SH-SY5Y (cell line): ENCODE measurements around the gene DNAJC1.

Source experiments
- GATA2 ChIP-seq: IDR thresholded peaks from 2 replicates; pipeline ENCODE4 v1.6.1; 2011; ENCODE audit warnings: mild to moderate bottlenecking, low read depth, low read length
- GATA3 ChIP-seq: IDR thresholded peaks from 2 replicates; pipeline ENCODE4 v1.6.1; 2011; ENCODE audit warnings: low read depth, mild to moderate bottlenecking, low read length, moderate library complexity

DNAJC1 gene

GRCh38 chr10:21981118-21981517 lies 22.4 kb downstream of the DNAJC1 start:
- no peak; the same call in 1 of the 2 replicates for TF ChIP-seq GATA3
- TF ChIP-seq GATA2 = no peak; the same call in 1 of the 2 replicates

DNA sequence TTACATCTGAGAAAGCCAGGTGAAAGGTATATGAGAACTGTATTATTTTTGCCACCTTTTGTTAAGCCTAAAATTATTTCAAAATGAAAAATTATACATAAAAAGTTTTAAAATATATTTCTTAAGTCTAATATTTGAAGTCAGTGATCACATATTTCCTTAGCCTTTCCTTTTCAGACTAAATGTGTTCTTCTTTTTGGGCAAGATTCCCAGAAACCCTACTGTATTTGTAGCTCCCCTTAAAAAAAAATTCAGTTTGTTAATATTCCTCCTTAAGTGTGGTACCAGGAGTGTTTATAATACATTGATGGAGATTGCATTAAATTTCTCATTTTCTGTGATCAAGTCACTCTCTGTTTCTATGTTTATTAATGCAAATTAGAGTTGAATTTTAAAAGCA lies 22.8 kb downstream of the DNAJC1 start:
- no peak for TF ChIP-seq GATA2
- TF ChIP-seq GATA3 = no peak

DNA sequence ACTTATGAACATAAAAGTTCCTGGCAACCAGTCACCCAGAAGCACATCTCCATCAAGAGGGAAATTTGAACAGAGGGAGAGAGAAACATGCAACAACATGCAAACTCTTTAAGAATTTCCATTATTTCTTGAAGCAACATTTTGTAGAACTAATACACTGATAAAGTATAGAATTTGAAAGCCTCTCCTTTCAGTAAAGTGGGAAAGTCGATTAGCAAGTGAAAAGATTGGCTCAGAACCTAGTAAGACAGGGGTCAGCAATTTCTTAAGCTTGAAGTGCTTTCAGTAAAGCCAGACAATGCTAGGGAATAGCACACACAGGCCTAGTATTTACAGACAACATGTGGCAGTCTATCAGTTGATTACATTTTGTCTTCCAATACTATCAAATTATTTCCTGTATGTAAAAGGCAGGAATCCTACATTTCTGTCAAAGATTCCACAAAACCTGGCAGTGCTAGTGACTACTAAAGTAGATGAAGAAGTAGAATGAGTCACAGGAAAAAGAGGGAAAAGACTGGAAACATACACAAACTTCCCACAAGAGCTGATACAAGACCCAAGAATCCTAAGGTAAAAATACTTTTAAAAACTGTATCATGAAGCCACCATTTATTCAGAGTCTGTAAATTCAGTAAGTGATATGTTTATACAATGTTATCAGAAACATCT lies 25.2 kb downstream of the DNAJC1 start:
- no peak for TF ChIP-seq GATA3
- no peak for TF ChIP-seq GATA2

GRCh38 chr10:21976739-21977138 lies 26.8 kb downstream of the DNAJC1 start:
- TF ChIP-seq GATA2 (no peak), GATA3 (no peak)

- TF ChIP-seq GATA2 (no peak), GATA3 (no peak)
Measured at GRCh38 chr10:21976280-21976679, 27.2 kb downstream of the DNAJC1 start.

DNA sequence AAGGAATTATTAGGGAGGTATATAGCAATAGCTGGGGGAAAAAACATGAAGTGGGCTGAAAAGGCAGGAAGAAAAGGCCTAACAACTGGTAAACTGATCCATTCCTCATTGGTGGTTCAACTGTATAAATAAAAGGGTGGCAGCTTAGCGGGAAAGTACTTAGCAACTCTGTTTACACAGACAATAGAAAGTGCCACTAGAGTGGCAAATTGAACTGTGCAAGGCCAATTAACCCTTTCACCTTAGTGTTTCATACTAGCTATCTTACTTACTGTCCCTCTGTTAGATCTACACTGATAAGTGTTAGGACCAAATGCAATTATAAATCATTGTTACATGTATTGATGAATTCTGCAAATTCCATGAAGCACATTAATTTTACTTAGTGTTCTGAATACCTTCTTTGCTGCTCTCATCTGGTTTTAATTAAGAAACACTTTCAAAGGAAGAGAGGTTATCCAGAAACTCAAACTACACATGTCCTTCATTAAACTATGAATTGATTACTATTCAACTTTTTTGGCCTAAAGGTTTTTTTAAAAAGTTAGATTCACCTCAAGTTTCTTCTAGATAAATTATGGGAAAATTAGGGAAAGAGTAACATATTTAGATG lies 28.0 kb downstream of the DNAJC1 start:
- TF ChIP-seq GATA2 (no peak), GATA3 (peak; percentile 33; the same call in 1 of the 2 replicates)

DNA sequence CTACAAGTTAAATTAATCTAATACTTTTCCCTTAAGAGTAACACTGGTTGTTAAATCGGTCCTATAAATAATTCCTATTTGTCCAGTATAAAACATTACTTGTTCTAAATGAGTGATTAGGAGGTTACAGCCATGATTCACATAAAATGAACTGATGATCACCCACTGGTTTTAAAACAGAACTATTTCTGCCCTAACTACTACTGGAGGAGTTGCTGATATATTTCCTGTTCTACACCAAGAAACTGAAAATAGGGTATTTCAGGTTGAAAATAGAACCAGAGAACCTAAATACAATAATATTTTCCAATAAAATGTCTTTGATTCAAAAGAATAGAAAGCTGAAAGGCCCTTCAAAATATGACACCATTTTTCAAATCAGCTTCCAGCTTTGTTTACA lies 30.9 kb downstream of the DNAJC1 start:
- no peak for TF ChIP-seq GATA3
- no peak for TF ChIP-seq GATA2

DNA sequence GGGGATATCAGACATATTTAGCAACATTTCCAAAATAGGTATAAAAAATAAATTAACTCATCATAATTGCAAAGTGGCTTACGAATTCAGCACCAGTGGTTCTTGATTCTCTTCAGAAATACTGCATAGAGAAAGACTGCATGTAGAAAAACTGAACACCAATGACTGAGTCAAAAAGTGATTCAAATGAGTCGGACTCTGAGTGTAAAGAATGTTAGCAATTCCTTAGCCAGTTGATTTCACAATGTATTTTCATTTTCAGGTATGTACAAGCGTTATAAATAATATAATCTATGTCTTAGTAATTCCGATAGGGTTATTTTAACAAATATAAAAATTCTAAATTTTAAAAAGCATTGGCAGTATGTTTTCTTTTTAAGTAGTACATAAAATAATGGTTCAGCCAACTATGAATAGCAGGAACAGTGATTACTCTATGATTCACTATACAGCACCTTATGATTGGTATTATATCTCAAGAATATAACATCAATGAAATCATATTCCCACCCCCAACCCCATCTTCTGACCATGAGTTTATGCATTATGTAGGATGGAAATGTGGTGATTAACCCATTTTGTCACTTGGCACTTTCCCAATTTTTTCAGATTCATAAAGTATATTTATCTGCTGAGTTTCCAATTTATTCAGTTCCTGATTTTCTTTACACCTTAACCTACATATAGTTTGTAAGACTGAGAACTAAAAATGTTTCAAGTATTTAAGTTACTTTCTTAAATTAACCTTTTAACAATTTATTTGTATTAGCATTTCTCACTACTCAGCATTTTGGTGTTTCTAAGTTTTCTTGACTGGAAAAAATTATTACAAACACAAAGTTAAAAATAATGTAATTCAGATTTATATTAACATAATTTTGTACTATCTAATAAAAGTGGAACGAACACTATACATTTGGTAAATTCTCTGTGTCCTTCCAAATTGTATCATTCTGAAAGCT lies 33.9 kb downstream of the DNAJC1 start:
- TF ChIP-seq GATA3 = no peak
- TF ChIP-seq GATA2 = no peak

DNA sequence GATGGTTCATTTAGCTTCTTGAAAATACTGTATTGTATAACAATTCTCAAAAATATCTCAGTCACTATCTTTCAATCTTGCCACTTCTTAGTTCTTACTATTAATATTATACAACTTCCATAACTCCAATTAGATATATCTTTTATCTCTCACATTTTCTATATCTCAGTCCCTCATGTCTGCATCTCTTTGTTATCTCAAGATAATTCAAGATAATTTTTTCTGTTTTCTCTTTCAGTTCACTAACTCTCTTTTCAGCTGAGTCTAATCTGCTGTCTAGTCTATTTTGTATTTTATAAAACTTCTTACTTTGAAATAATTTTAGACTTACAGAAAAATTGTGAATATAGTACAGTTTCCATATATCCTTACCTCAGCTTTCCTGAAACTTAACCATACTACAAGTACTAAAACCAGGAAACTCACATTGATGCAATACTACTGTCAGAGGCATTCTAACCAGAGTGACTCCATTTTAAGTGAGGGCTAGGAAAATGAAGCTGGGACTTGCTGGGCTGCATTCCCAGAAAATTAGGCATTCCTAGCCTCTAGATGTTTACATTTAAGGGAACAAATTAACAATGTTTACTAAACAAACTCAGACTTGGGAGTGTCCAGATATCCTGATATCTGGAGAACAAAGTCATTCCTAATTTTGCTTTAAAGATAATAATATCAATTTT lies 38.4 kb downstream of the DNAJC1 start:
- TF ChIP-seq GATA3 (no peak), GATA2 (no peak)

- TF ChIP-seq GATA3 (no peak), GATA2 (no peak)
Measured at GRCh38 chr10:21962358-21962757, 41.2 kb downstream of the DNAJC1 start.

DNA sequence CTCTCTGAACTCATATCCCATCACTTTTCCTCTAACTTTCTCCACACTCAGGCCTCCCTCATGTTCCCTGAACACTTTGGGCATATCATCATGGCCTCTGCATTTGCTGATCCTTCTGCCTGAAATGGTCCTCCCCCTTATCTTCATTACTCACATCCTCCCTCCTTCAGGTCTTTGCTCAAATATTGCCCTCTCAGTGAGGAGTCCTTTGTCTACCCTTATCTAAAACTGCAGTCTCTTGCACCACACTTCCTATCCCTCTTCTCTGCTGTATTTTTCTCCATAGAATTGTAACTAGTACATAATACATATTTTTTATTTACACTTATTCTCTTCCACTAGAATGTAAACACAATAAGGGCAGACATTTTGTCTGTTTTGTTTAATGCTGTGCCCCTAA lies 41.7 kb downstream of the DNAJC1 start:
- TF ChIP-seq GATA2 = no peak
- no peak for TF ChIP-seq GATA3

DNA sequence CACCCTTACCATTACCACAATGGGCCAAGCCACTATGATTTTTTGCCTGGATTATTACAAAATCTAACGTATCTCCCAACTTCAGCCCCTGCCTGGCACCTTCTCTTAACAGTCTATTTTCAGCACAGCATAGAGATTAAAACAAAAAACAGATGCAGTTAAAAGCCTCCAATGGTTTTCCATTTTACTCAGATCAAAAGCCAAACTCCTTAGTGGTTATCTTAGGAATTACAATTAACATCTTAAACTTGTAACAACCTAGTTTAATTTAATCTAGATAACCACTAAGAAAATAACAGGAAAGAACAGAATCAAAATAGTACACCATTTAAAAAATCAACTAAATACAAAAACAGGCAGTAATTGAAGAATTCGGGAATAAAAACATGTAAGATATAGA lies 43.5 kb downstream of the DNAJC1 start:
- TF ChIP-seq GATA2 (no peak), GATA3 (no peak)

GRCh38 chr10:21954690-21955089 lies 48.8 kb downstream of the DNAJC1 start:
- TF ChIP-seq GATA3 = no peak
- TF ChIP-seq GATA2 = no peak

GRCh38 chr10:21954132-21954531 lies 49.4 kb downstream of the DNAJC1 start:
- TF ChIP-seq GATA2 (no peak), GATA3 (no peak)
